PC-3 (cell line): ENCODE measurements around the gene PLCL1. TPM values are rescaled to one million over a fixed set of nuclear protein-coding genes. Genes with fewer than 3 reads are reported as not detected.

Source experiments
- ATAC-seq: fragments of 200-7000 bp; cut with Tn5 transposase; 2 replicates; pipeline ENCODE4 v1.9.1; 2020; ENCODE audit warnings: mild to moderate bottlenecking, moderate library complexity
- BruUV-seq: library from RNA; stranded (reverse); fragments of 400-500 nt; replicated peaks from 2 replicates; lab custom pipeline; 2021; lab: Mats Ljungman, UMichigan
- CTCF ChIA-PET: fragments of 300-600 bp; sonication (Branson Sonifier 250); formaldehyde crosslinking; loops from one replicate; lab custom pipeline; 2022; ENCODE audit warnings: antibody characterized with exemption; lab: Charles Lee
- POLR2A ChIA-PET: fragments of 300-600 bp; sonication (Branson Sonifier 250); formaldehyde crosslinking; loops from one replicate; lab custom pipeline; 2022; ENCODE audit warnings: antibody characterized with exemption; ENCODE audit not compliant: unreplicated experiment; lab: Charles Lee
- DNase-seq: peaks from one replicate; pipeline ENCODE4 v3.0.0-alpha.2; 2015
- H2AFZ ChIP-seq: fragments of 300-600 bp; sonication (generic); 2 replicates; pipeline ENCODE4 v1.6.0; 2016; ENCODE audit warnings: antibody characterized with exemption, low read length
- H3F3A ChIP-seq: fragments of 300-600 bp; sonication (generic); one replicate; pipeline ENCODE4 v1.6.0; 2017; ENCODE audit warnings: antibody characterized with exemption, low read length, control low read depth, mild to moderate bottlenecking; ENCODE audit not compliant: unreplicated experiment
- H3K27ac ChIP-seq: fragments of 300-600 bp; sonication (generic); 2 replicates; pipeline ENCODE4 v1.5.1; 2016; ENCODE audit warnings: mild to moderate bottlenecking, low read length
- H3K27me3 ChIP-seq: fragments of 300-600 bp; sonication (generic); 2 replicates; pipeline ENCODE4 v1.6.1; 2016; ENCODE audit warnings: low read length, mixed read lengths
- H3K36me3 ChIP-seq: fragments of 300-600 bp; sonication (generic); 2 replicates; pipeline ENCODE4 v1.6.1; 2016; ENCODE audit warnings: low read depth, mixed run types, low read length, mixed read lengths
- H3K4me1 ChIP-seq: fragments of 300-600 bp; sonication (generic); 2 replicates; pipeline ENCODE4 v1.5.1; 2016; ENCODE audit warnings: low read length; ENCODE audit not compliant: insufficient read depth
- H3K4me2 ChIP-seq: fragments of 300-600 bp; sonication (generic); 2 replicates; pipeline ENCODE4 v1.6.0; 2016; ENCODE audit warnings: low read length
- H3K4me3 ChIP-seq: fragments of 300-600 bp; sonication (generic); 2 replicates; pipeline ENCODE4 v1.5.1; 2016; ENCODE audit warnings: mild to moderate bottlenecking, low read length, mixed read lengths
- H3K79me2 ChIP-seq: fragments of 300-600 bp; sonication (generic); 2 replicates; pipeline ENCODE4 v1.6.1; 2017; ENCODE audit warnings: low read length, mixed read lengths
- H3K9ac ChIP-seq: fragments of 300-600 bp; sonication (generic); 2 replicates; pipeline ENCODE4 v1.6.0; 2016; ENCODE audit warnings: mild to moderate bottlenecking, low read length
- H3K9me2 ChIP-seq: fragments of 300-600 bp; sonication (generic); replicated peaks from 2 replicates; pipeline ENCODE4 v1.6.1; 2016; ENCODE audit warnings: mixed run types, low read length, mixed read lengths
- H3K9me3 ChIP-seq: fragments of 300-600 bp; sonication (generic); 2 replicates; pipeline ENCODE4 v1.6.1; 2016; ENCODE audit warnings: low read length, mixed read lengths
- H4K20me1 ChIP-seq: fragments of 300-600 bp; sonication (generic); 2 replicates; pipeline ENCODE4 v1.6.1; 2016; ENCODE audit warnings: low read length, mixed read lengths
- EZH2 ChIP-seq: fragments of 300-600 bp; sonication (generic); IDR thresholded peaks from one replicate; pipeline ENCODE4 v1.6.1; 2017; ENCODE audit warnings: antibody characterized with exemption, mild to moderate bottlenecking, low read length; ENCODE audit not compliant: unreplicated experiment
- EZH2phosphoT487 ChIP-seq: fragments of 300-600 bp; sonication (generic); IDR thresholded peaks from 2 replicates; pipeline ENCODE4 v1.6.1; 2018; ENCODE audit warnings: mild to moderate bottlenecking, antibody characterized with exemption, low read length, borderline replicate concordance
- intact Hi-C: fragments of 100-400 bp; cut with micrococcal nuclease; formaldehyde crosslinking; loops from 2 replicates; pipeline ENCODE4 v1.9.0; 2023
- total RNA-seq: library from RNA; depleted of rRNA; stranded (reverse); fragments of >200 nt; gene quantifications from 2 replicates; pipeline ENCODE4 v1.2.3, GENCODE V29; 2014
- TF ChIP-seq, protein P1 (sequence below): fragments of 300-600 bp; sonication (generic); conservative IDR thresholded peaks from 2 replicates; pipeline ENCODE4 v1.5.1; 2017; ENCODE audit warnings: antibody characterized with exemption, low read depth, mild to moderate bottlenecking, low read length

Gene PLCL1
- total RNA-seq, 1 experiment from 2014 or later, result not detected

DNA sequence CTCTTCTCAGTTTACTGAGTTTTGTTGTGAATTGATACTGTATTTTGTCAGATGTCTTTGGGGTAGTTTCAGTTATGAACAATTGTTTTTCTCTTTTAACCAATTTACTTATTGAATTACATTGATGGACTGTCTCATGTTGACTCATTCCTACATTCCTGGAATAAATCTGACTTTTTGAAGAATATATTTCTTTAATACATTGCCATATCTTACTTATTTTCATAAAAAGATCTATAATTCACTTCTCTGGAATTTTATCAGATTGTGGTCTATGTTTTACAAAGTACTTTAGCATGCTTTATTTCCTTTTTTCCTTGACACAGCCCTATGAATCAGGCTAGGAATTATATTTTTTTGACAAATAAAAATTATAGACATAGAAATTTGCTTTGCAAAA lies 268.3 kb downstream of the PLCL1 start:
- BruUV-seq, result no TSS peak
- Histone ChIP-seq H3K27me3 (no peaks in the 10 kb centered on the region), H3K9me2 (no peaks in the 10 kb centered on the region), H3K4me2 (no peak overlapping the region), H3K9me3 (no peaks in the 10 kb centered on the region), H3K27ac (no peak overlapping the region), H3K79me2 (no peaks in the 10 kb centered on the region), H3K36me3 (no peaks in the 10 kb centered on the region), H3K4me1 (no peaks in the 10 kb centered on the region), H2AFZ (no peak overlapping the region), H3K4me3 (no peak overlapping the region), H4K20me1 (no peaks in the 10 kb centered on the region), H3F3A (no peaks in the 10 kb centered on the region), H3K9ac (no peak overlapping the region)
- TF ChIP-seq EZH2 (no peak), EZH2phosphoT487 (no peak)
- TF ChIP-seq, protein P1, sequence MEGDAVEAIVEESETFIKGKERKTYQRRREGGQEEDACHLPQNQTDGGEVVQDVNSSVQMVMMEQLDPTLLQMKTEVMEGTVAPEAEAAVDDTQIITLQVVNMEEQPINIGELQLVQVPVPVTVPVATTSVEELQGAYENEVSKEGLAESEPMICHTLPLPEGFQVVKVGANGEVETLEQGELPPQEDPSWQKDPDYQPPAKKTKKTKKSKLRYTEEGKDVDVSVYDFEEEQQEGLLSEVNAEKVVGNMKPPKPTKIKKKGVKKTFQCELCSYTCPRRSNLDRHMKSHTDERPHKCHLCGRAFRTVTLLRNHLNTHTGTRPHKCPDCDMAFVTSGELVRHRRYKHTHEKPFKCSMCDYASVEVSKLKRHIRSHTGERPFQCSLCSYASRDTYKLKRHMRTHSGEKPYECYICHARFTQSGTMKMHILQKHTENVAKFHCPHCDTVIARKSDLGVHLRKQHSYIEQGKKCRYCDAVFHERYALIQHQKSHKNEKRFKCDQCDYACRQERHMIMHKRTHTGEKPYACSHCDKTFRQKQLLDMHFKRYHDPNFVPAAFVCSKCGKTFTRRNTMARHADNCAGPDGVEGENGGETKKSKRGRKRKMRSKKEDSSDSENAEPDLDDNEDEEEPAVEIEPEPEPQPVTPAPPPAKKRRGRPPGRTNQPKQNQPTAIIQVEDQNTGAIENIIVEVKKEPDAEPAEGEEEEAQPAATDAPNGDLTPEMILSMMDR, result no peak
- ChIA-PET CTCF (no interaction called here), POLR2A (no interaction called here)
- no peak for ATAC-seq
- DNase-seq, result no peak
- intact Hi-C loops, result no loop called here

DNA sequence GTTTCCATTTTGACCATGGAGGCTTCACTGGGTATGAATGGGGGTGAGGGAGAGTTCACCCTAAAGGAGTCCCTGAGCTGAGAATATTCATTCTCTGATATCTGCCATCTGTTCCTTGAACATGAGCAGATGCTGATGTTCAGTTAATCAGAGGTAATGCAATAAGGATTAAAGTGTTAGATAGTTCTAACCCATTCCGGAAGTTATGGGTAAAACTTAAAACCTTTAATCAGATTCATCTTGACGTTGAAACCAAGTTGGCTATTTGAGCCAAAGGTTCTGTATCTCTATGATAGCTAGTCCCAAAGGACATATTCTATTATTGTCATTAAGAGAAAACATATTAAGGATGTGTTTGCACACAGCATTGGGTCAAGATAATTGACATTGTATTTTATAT lies 268.9 kb downstream of the PLCL1 start:
- Histone ChIP-seq H3K27me3 (no peaks in the 10 kb centered on the region), H3K27ac (no peak overlapping the region), H4K20me1 (no peaks in the 10 kb centered on the region), H3K9me3 (no peaks in the 10 kb centered on the region), H3K9me2 (no peaks in the 10 kb centered on the region), H3K36me3 (no peaks in the 10 kb centered on the region), H3K79me2 (no peaks in the 10 kb centered on the region), H2AFZ (no peak overlapping the region), H3K4me1 (no peaks in the 10 kb centered on the region), H3F3A (no peaks in the 10 kb centered on the region), H3K4me3 (no peak overlapping the region), H3K4me2 (no peak overlapping the region), H3K9ac (no peak overlapping the region)
- no peak for TF ChIP-seq EZH2phosphoT487
- no peak for TF ChIP-seq EZH2
- TF ChIP-seq, protein P1, result no peak
- DNase-seq, result no peak
- intact Hi-C loops, result no loop called here
- no TSS peak for BruUV-seq
- ChIA-PET CTCF (no interaction called here), POLR2A (no interaction called here)
- ATAC-seq, result no peak

DNA sequence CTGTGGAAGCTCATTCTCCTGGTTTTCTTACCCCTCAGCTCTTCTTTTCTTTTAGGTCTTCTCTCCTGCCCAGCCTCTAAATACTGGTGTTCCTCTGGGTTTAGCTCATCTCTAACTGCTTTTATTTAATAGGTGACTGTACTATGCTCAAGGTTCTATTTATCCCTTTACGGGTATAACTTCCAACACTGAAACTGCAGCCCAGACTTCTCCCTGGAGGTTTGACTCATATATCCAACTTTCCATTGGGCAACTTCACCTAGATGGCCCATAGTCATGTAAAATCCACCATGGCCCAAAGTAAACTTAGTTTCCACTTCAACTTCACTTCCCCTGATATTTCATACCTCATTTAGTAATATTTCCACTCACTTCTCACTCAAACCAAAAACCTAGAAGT lies 273.1 kb downstream of the PLCL1 start:
- ChIA-PET POLR2A (no interaction called here), CTCF (no interaction called here)
- H3K4me2 ChIP-seq, result no peak overlapping the region
- DNase-seq (no peak), ATAC-seq (no peak)
- no peaks in the 10 kb centered on the region for H3K9me2 ChIP-seq
- no peak overlapping the region for H3K27ac ChIP-seq
- no peaks in the 10 kb centered on the region for H3K4me1 ChIP-seq
- H3K79me2 ChIP-seq, result no peaks in the 10 kb centered on the region
- H4K20me1 ChIP-seq, result no peaks in the 10 kb centered on the region
- BruUV-seq, result no TSS peak
- H3K9me3 ChIP-seq, result no peaks in the 10 kb centered on the region
- TF ChIP-seq, protein P1, result no peak
- TF ChIP-seq EZH2 (no peak), EZH2phosphoT487 (no peak)
- H3F3A ChIP-seq, result no peaks in the 10 kb centered on the region
- H3K36me3 ChIP-seq, result no peaks in the 10 kb centered on the region
- 0 out of 2 replicates have a peak, but pooled peaks cover 2% of the 10 kb centered on the region for H3K27me3 ChIP-seq
- intact Hi-C loops, result no loop called here
- H2AFZ ChIP-seq, result no peak overlapping the region
- no peak overlapping the region for H3K4me3 ChIP-seq
- H3K9ac ChIP-seq, result no peak overlapping the region
